HG03439 (cell line): Measurements from ENCODE around the gene KCNH3.
A peak's percentile ranks its signal among the peaks of the same experiment; 100 is the strongest.

Source experiments
- ATAC-seq: cut with Tn5 transposase; IDR thresholded peaks from one replicate; pipeline ENCODE4 v1.9.1; 2021; ENCODE audit warnings: mild to moderate bottlenecking, moderate library complexity; ENCODE audit not compliant: unreplicated experiment

KCNH3 gene

GRCh38 chr12:49559011-49559675, 20.3 kb downstream of the KCNH3 start:
- no peak for ATAC-seq

DNA sequence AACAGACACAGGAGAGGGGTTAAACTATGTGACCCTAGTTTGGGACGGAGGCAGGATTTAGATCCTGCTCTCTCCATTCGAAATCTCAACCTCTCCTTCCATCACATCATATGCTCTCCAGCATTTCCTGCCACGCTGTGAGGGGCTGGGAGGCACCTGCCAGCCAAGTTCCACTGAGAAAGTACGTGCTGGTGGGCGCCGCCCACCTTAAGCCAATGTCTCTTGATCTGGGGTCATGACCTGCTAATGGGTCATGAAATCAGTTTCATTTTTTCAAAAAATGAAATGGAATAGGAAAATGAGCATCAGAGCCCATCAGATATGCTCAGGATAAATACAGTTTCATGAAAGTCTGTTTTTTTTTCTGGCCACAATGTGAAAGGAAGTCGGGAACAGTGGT, 21.9 kb downstream of the KCNH3 start:
- ATAC-seq, result no peak

DNA sequence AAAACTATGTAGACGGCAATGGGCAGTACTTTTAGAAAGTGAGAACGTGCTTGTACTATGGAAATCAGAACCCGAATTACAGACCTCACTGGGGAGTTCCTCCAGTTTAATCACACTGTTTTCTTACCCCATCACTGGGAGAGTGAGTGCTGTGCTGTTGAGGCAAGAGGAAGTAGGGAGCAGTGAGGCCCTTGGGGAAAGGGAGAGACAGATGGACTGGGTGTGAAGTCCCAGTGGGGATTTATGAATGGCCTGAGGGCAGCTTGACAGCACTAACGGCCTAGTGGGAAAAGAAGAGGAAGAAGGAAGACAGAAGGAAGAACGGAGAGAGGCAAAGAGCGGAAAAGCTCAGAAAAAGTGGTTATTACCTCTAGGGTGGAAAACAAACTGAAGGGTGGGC, 23.4 kb downstream of the KCNH3 start:
- ATAC-seq, result no peak

DNA sequence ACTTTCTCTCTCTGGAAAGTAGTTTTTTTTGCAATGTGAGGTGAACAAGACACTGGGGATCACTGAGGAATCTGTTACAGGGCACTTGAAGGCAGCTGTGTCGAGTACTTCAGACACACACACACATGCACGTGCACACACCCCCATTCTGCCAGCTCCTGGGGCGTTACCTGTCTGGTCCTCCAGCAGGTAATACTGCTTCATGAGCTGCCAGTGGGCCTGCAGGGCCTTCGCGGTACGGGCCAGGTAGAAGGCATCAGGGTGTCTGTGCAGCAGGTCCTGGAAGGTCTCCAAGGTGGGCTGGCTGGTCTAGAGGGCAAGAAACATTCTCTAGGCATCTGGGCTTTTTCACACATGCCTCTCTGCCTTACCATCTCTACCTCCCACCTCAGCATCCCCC, 24.0 kb downstream of the KCNH3 start:
- ATAC-seq, result no peak

DNA sequence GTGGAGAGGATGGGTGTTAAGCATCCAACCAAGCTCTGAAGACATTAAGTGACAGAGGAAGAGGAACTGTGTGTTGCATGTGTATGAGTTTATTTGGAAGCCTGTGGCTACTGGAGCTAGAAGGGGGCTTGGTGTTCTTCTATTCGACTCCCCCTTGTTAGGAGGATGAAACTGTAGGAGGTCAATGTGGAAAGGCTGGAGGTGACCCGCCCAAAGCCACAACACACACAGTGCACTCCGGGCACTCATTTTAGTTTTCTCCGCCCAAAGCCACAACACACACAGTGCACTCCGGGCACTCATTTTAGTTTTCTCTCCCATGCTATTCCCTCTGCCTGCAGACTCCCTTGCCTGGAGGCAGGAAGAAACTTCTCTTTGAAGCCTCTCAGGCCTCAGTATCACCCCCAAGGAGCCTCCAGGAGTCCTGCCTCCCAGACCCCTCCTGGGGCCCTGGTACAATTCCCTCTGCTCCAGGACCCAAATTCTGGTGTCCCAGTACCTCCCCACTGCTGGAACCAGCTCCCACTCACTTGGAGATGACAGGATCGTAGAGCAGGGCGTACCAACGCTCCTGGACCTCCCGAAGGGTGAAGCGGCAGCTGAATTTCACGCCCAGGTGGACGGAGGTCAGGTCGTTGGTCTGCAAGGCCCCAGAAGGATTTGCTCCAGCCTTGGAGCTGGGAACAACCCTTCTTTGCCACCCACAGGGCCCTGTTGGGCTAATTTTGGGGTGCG, 25.3 kb downstream of the KCNH3 start:
- no peak for ATAC-seq

DNA sequence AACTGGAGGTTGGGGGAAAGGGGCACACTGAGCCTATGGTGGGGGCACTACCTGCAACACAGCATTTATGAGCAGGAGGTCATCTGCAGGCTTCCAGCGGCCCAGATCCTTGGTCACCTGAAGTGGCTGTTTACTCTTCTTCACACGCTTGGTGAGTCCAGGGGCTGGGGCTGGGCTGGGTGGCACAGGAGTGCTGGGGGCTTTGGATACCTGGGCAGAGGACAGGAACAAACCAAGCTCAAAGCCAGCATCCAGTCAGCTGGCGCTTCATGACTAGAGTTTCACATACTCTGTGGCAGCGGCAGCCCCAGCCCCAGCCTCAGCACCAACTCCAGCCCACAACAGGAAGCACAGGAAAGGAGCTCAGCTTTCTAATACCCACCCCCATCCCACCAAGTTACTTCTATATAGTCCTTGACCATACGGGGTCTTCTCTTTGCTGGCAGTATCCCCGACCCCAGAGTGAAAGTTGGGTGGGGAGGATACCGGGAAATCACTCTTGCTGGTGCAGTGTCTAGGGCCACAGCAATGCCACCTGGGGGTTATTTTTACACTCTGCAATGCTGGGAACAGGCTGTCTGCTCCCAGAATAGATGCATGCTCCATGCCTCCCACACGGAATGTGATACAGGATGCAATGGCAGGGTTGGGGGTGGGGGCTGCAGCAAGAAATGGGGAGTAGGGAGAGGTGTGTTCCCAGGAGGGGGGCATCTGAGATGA, 26.0 kb downstream of the KCNH3 start:
- no peak for ATAC-seq

DNA sequence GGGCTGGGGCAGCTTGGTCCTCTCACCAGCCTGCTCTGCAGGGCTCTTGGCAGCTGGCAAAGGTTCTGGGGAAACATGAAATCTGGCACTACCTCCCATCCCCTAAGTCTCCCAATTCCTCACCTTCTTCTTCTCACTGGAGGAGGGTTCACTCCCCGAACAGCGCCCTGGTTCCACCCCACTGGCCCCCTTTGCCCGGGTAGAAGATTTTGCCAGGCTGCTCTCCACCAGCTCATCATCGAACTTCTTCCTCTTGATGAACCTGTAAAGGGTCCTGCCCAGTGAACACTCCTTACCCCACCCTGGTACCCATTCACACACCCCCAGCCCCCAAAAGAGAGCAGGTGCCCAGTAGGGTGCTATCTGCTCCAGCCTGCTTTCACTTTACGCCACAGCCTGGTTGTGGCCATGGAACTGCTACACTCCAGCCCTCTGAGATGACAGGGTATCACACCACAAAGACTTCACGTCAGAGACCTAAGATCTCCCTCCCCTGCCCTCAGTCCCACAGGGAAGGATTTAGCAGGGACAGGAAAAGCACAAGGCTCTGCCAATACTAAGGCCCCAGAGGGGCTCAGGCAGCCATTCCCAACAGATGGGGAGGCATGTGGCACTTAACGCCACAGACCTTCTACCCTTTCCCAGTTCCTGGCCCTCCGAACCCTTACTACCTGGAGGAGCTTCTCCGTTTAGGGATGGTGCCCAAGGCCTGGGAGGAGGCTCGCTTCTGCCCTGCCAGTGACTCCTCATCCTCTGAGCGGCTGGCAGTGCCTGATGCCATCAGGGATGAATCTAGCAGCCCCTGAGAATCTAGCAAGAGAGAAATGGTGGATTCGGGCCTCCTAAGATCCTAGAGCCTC, 26.8 kb downstream of the KCNH3 start:
- ATAC-seq, result no peak

- no peak for ATAC-seq
These were observed 27.5 kb downstream of the KCNH3 start for GRCh38 chr12:49566361-49566760.

- ATAC-seq, result peak; percentile 11
These were observed 28.4 kb downstream of the KCNH3 start for GRCh38 chr12:49567302-49567610.

DNA sequence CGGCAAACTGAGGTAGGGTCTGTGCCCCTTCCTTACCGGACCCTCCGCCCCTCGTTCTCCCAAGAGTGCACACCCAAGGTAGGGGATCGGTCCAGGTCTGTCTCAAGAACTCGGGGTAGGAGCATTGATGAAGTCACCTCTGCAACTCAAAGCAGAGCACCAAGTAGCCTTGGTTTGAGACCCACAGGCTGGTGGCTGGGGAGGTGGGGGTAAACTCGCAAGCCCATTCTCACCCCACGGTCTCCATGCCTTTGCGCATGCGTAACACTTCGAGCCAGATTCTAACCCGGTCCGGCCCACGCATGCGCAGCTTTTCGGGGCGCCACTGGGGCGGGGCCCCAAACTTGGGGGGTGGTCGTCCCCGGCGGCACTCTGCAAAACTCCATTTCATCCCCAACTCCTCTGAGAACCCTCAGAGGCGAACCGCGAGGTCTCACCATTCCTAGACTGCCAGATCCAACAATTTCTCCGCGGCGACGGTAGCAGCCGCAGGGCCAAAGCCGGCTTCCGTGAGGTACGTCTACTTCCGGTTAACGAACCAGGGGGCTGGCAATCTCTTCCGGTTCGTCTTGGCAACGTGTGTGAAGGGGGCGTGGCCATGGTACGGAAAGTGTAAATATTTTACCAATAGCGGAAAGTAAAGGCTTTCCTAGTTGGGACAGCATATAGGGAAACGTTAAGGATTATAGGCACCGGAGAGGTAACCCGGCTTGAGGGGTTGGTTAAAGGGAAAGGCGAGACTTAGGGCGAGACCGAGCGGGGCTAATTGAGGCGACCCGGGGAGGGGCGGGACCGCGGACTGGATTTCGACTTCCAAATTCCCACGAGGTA, 29.0 kb downstream of the KCNH3 start, which contains the start of gene MCRS1:
Gene MCRS1, minus strand, starts transcription at position 532 of the 831 bp plus-strand sequence. CDS start 1,411 bp downstream, outside the sequence.
- peak; percentile 86 for ATAC-seq

GRCh38 chr12:49568442-49569162, 29.8 kb downstream of the KCNH3 start:
- peak; percentile 2 for ATAC-seq

DNA sequence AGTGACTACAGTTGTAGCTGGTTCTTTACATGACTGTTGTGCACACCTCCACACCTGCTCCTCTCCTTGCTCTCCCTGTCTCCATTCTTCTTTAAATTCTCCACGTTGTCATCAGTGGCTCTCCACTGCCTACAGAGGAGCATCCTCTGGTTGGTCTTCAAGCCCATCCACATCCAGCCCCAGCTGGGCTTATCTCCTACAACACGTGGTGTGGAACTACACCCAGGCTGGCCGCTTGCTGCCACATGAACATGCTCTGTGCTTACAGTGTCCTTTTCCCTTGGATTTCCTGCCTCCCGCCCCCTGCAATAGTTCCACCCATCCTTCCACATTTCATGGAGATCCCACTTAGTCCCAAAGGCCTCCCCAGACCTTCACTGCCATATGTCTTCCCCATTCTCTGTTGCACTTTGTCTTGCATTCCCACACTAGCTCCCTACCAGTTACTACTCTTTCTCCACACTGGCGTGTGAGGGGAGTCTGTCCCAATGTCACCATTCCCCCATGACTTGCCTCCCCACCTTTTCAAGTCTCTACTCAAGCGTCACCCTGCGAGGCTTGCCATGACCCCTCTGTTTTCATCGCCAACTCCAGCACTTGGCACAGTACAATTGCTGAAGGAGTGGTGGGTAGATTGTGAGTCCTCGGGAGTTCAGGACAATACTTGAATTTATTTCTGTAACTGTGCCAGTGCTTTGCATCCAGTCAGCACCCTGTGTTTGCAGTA, 38.9 kb downstream of the KCNH3 start:
- no peak for ATAC-seq

DNA sequence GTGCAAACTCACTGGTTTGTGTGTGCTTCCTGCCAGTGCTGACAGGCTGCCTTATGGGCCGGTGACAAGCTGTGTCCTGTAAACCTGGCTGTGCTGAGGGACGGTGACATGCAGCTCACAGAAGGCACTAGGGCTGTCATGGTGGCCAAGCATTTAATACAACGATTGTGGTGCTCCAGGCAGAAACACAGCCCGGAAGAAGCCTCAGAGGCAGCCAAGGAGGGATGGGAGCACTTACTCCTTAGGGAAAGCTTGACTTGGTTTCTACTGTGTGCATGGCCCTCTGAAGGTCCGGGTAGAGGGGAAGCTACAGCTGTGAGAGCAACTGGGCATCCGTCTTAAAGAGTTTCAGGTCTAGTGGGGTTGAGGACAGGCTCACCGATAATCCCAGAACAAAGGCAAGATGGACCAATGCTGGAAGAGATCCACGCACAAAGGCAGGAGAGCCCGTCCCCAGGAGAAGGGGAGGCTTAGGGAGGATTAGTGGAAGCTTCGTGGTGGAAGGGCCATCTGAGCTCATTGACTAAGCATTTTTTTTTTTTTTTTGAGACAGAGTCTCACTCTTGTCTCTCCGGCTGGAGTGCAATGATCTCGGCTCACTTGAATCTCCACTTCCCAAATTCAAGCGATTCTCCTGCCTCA, 39.8 kb downstream of the KCNH3 start:
- no peak for ATAC-seq

- ATAC-seq, result no peak
These were observed 42.0 kb downstream of the KCNH3 start for GRCh38 chr12:49580572-49581535.

DNA sequence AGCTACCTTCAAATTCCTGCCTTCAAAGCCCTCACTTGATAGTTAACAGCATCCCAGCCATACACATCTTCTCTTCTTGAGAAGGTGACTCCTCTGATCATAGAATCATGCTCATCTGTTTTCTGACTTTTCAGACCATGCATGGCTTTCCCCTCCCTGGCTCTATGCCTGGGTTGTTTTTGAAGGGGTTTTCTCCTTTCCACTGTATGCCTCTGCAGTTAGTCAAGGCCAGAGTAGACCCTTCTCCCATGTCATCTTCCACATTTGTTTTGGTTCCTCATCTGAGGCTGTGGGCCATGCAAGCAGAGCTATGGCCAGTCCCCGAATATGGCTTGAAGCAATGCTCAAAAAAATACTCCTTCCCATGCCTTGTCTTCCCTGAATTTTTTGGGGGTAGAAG, 43.4 kb downstream of the KCNH3 start:
- no peak for ATAC-seq

GRCh38 chr12:49582850-49583249, 44.0 kb downstream of the KCNH3 start:
- no peak for ATAC-seq

DNA sequence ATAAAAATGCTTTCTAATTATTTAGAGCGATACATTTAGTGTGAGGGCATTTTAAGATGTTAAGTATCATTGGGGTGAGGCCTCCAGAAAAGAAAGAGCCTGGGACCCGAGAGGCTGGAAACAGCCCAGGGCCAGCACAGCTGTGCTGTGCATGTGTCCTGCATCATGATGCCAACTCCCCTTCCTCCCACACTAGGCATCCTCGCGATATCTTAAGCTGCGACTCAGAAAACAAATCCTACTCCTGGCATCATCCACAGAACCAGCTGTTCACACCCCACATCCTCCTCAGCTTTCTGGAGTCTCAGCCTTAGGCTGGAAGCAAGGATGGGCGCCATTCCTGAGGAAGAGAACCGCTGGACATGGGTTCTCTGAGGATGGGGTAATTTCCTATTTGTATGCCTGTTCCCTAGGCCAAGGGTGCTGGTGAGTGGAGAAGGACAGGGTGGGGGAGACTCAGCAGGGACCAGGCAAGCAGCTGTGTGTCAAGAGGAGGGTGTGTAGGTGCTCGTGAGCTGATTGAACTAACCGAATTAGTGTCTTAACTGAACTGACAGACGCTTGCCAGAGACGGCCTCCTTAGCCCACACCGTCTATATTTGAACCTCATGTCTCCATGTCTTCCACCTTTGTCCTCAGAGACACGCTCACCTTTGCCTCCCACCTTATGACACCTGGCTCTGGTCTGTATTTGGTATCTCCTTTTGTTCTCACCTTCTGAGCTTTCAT, 44.7 kb downstream of the KCNH3 start:
- no peak for ATAC-seq
